ENCODE results near the gene CERS1. TPM values are rescaled to one million over a fixed set of nuclear protein-coding genes. Genes with fewer than 3 reads are reported as not detected.

CERS1 gene
- total RNA-seq, 1 experiment from 2014 or later, result 4.4 TPM

- BruUV-seq (replicated peaks), result no TSS peak
- no peak for DNase-seq
- no peak overlapping the region for H3K4me3 Mint-ChIP-seq (ENCODE audit: low read depth, unreplicated experiment)
- H3K27me3 Mint-ChIP-seq (ENCODE audit: unreplicated experiment), result no peaks in the 10 kb centered on the region
- no peak for TF ChIP-seq CTCF (IDR thresholded peaks at IDR 0.05; ENCODE audit: unreplicated experiment)
- no peaks in the 10 kb centered on the region for H3K9me3 Mint-ChIP-seq (ENCODE audit: low read depth, unreplicated experiment)
- intact Hi-C loops (cut with micrococcal nuclease; ENCODE audit: unreplicated experiment), result no loop called here
- H3K4me1 Mint-ChIP-seq (ENCODE audit: low read depth, unreplicated experiment), result no peaks in the 10 kb centered on the region
- H3K36me3 Mint-ChIP-seq (ENCODE audit: insufficient read depth, unreplicated experiment), result peaks cover 39% of the 10 kb centered on the region
- no peak overlapping the region for H3K27ac Mint-ChIP-seq (ENCODE audit: unreplicated experiment)
- CTCF ChIA-PET, result interaction anchor here (0.5 to 0.6 kb wide), 2 partner anchors 13 to 24 kb away, joined by 3 to 5 read pairs; no protein-coding TSS in a partner anchor
Measured at GRCh38 chr19:18850471-18851375, 45.2 kb downstream of the CERS1 start.

GRCh38 chr19:18849838-18850400, 46.0 kb downstream of the CERS1 start:
- BruUV-seq (replicated peaks), result no TSS peak
- no peak overlapping the region for H3K27ac Mint-ChIP-seq (ENCODE audit: unreplicated experiment)
- no peak overlapping the region for H3K4me3 Mint-ChIP-seq (ENCODE audit: low read depth, unreplicated experiment)
- H3K27me3 Mint-ChIP-seq (ENCODE audit: unreplicated experiment), result no peaks in the 10 kb centered on the region
- DNase-seq, result no peak
- no peaks in the 10 kb centered on the region for H3K4me1 Mint-ChIP-seq (ENCODE audit: low read depth, unreplicated experiment)
- no peaks in the 10 kb centered on the region for H3K9me3 Mint-ChIP-seq (ENCODE audit: low read depth, unreplicated experiment)
- peaks cover 32% of the 10 kb centered on the region for H3K36me3 Mint-ChIP-seq (ENCODE audit: insufficient read depth, unreplicated experiment)
- intact Hi-C loops (cut with micrococcal nuclease; ENCODE audit: unreplicated experiment), result no loop called here
- CTCF ChIA-PET, result interaction anchor here (0.5 to 0.6 kb wide), 2 partner anchors 14 to 25 kb away, joined by 3 to 5 read pairs; no protein-coding TSS in a partner anchor
- no peak for TF ChIP-seq CTCF (IDR thresholded peaks at IDR 0.05; ENCODE audit: unreplicated experiment)

- H3K9me3 Mint-ChIP-seq (ENCODE audit: low read depth, unreplicated experiment), result no peaks in the 10 kb centered on the region
- no peak overlapping the region for H3K27ac Mint-ChIP-seq (ENCODE audit: unreplicated experiment)
- no peak for TF ChIP-seq CTCF (IDR thresholded peaks at IDR 0.05; ENCODE audit: unreplicated experiment)
- no peaks in the 10 kb centered on the region for H3K4me1 Mint-ChIP-seq (ENCODE audit: low read depth, unreplicated experiment)
- intact Hi-C loops (cut with micrococcal nuclease; ENCODE audit: unreplicated experiment), result no loop called here
- no peak overlapping the region for H3K4me3 Mint-ChIP-seq (ENCODE audit: low read depth, unreplicated experiment)
- peaks cover 32% of the 10 kb centered on the region for H3K36me3 Mint-ChIP-seq (ENCODE audit: insufficient read depth, unreplicated experiment)
- CTCF ChIA-PET, result no interaction called here
- H3K27me3 Mint-ChIP-seq (ENCODE audit: unreplicated experiment), result no peaks in the 10 kb centered on the region
- no TSS peak for BruUV-seq (replicated peaks)
- DNase-seq, result no peak
Measured at GRCh38 chr19:18848878-18849661, 46.9 kb downstream of the CERS1 start.
